GM23248 (cell line): ENCODE data around the gene COA8. TPM values are rescaled to one million over a fixed set of nuclear protein-coding genes. Genes with fewer than 3 reads are reported as not detected.

Experiments
- DNase-seq: peaks from one replicate; pipeline ENCODE4 v3.0.0-alpha.2; 2015
- H2AFZ ChIP-seq: fragments of 200-600 bp; sonication (generic); 2 replicates; pipeline ENCODE4 v1.6.1; 2016; ENCODE audit warnings: antibody characterized with exemption
- H3F3A ChIP-seq: fragments of 200-600 bp; sonication (generic); 2 replicates; pipeline ENCODE4 v1.6.1; 2016; ENCODE audit warnings: mild to moderate bottlenecking, antibody characterized with exemption, mixed run types; ENCODE audit not compliant: insufficient read depth
- H3K27ac ChIP-seq: fragments of 200-600 bp; sonication (generic); 2 replicates; pipeline ENCODE4 v1.5.1; 2016; ENCODE audit warnings: mild to moderate bottlenecking
- H3K27me3 ChIP-seq: fragments of 200-600 bp; sonication (generic); replicated peaks from 2 replicates; pipeline ENCODE4 v1.6.1; 2016; ENCODE audit warnings: mild to moderate bottlenecking; ENCODE audit not compliant: insufficient read depth
- H3K36me3 ChIP-seq: fragments of 200-600 bp; sonication (generic); 2 replicates; pipeline ENCODE4 v1.6.1; 2016; ENCODE audit warnings: low read depth, mild to moderate bottlenecking
- H3K4me1 ChIP-seq: fragments of 200-600 bp; sonication (generic); 2 replicates; pipeline ENCODE4 v1.6.1; 2016; ENCODE audit warnings: mild to moderate bottlenecking; ENCODE audit not compliant: insufficient read depth
- H3K4me2 ChIP-seq: fragments of 200-600 bp; sonication (generic); one replicate; pipeline ENCODE4 v1.6.1; 2016; ENCODE audit warnings: mild to moderate bottlenecking; ENCODE audit not compliant: unreplicated experiment
- H3K4me3 ChIP-seq: fragments of 200-600 bp; sonication (generic); 2 replicates; pipeline ENCODE4 v1.5.1; 2016; ENCODE audit warnings: mild to moderate bottlenecking
- H3K79me2 ChIP-seq: fragments of 200-600 bp; sonication (generic); 2 replicates; pipeline ENCODE4 v1.6.1; 2016; ENCODE audit warnings: mild to moderate bottlenecking; ENCODE audit not compliant: insufficient read depth
- H3K9ac ChIP-seq: fragments of 200-600 bp; sonication (generic); 2 replicates; pipeline ENCODE4 v1.6.1; 2016; ENCODE audit warnings: mild to moderate bottlenecking
- H3K9me2 ChIP-seq: fragments of 200-600 bp; sonication (generic); 2 replicates; pipeline ENCODE4 v1.6.1; 2016; ENCODE audit warnings: mixed run types, mild to moderate bottlenecking, moderate library complexity; ENCODE audit not compliant: insufficient read depth
- H3K9me3 ChIP-seq: fragments of 200-600 bp; sonication (generic); one replicate; pipeline ENCODE4 v1.6.1; 2017; ENCODE audit warnings: low read depth
- H4K20me1 ChIP-seq: fragments of 200-600 bp; sonication (generic); 2 replicates; pipeline ENCODE4 v1.6.0; 2016; ENCODE audit not compliant: insufficient read depth
- EZH2 ChIP-seq: fragments of 200-600 bp; sonication (generic); IDR thresholded peaks from 2 replicates; pipeline ENCODE4 v1.6.1; 2018; ENCODE audit warnings: antibody characterized with exemption, mild to moderate bottlenecking; ENCODE audit not compliant: insufficient read depth, poor library complexity, severe bottlenecking
- EZH2phosphoT487 ChIP-seq: fragments of 200-600 bp; sonication (generic); IDR thresholded peaks from 2 replicates; pipeline ENCODE4 v1.6.1; 2018; ENCODE audit warnings: antibody characterized with exemption, moderate library complexity, mild to moderate bottlenecking, low read depth; ENCODE audit not compliant: insufficient read depth
- WGBS, 2 experiments: methylation state at CpG; one replicate each; pipeline ENCODE4 v1.1.6; 2015 to 2017; ENCODE audit warnings: low lambda C conversion rate in 2 of 2, low coverage in 1 of 2; ENCODE audit errors: missing lambda C conversion rate in 2 of 2; 5-methylcytosine and 5-hydroxymethylcytosine counted together
- in situ Hi-C: fragments of 300-500 bp; cut with MboI; formaldehyde crosslinking; loops from 2 replicates; pipeline ENCODE4 v1.15.0; 2020
- polyA plus RNA-seq: library from polyadenylated mRNA; unstranded; fragments of >200 nt; fragmentation: Nextera tagmentation; extraction: Ambion mirVana; gene quantifications from 2 replicates; pipeline ENCODE4 v1.2.1, GENCODE V29; 2016
- total RNA-seq: library from RNA; depleted of rRNA; stranded (reverse); fragments of >200 nt; shearing (Covaris generic); gene quantifications from 2 replicates; pipeline ENCODE4 v1.2.3, GENCODE V29; 2014

Gene COA8
- total and polyA plus RNA-seq, 2 experiments from 2014 or later = 28.9 to 96.3 TPM

DNA sequence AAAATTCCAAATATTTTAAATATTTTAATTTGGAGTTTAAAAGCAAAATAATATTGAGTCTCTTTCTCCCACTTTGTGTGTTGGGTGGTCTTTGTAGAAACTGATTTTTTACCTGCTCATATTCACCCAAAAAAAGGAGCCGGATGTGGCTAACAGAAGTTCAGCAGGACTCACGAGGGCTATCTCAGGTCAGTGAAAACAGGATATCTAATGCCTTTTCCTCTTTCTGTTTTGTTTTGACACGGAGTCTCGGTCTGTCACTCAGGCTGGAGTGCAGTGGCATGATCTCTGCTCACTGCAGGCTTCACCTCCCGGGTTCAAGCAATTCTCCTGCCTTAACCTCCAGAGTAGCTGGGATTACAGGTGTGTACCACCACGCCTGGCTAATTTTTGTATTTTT is 30.8 kb downstream of the COA8 start:
- peak overlapping the region; percentile 19 for H3K4me2 ChIP-seq

GRCh38 chr14:103594265-103594664 is 31.5 kb downstream of the COA8 start:
- Histone ChIP-seq H3K9me2 (no peaks in the 10 kb centered on the region), H3F3A (peaks cover 37% of the 10 kb centered on the region), H3K36me3 (0 out of 2 replicates have a peak, but pooled peaks cover 4% of the 10 kb centered on the region), H3K9ac (peak overlapping the region; percentile 21; the same call in 1 of the 2 replicates), H3K9me3 (no peaks in the 10 kb centered on the region), H3K4me1 (peaks cover 32% of the 10 kb centered on the region), H2AFZ (0 out of 2 replicates have a peak overlapping the region, but pooled peaks have one; percentile 13), H3K27me3 (no peaks in the 10 kb centered on the region), H4K20me1 (no peaks in the 10 kb centered on the region), H3K4me2 (peak overlapping the region; percentile 19), H3K79me2 (0 out of 2 replicates have a peak, but pooled peaks cover 6% of the 10 kb centered on the region), H3K27ac (peak overlapping the region; percentile 53), H3K4me3 (peak overlapping the region; percentile 20; the same call in 1 of the 2 replicates)
- 14 to 15% methylated on average over 11 of the region's 11 CpGs for WGBS, 2 experiments
- TF ChIP-seq EZH2phosphoT487 = no peak
- no peak for TF ChIP-seq EZH2
- in situ Hi-C loops = no loop called here
- peak; percentile 91 for DNase-seq

More for the DNA sequence above, 30.8 kb downstream of the COA8 start:
- H3K9ac ChIP-seq = peak overlapping the region; percentile 21; the same call in 1 of the 2 replicates
- H3K4me1 ChIP-seq = peaks cover 32% of the 10 kb centered on the region
- DNase-seq = no peak
- H3K27ac ChIP-seq = peak overlapping the region; percentile 53
- H3F3A ChIP-seq = peaks cover 35% of the 10 kb centered on the region
- no peaks in the 10 kb centered on the region for H4K20me1 ChIP-seq
- 92 to 94% methylated on average over 6 of the region's 6 CpGs for WGBS, 2 experiments
- in situ Hi-C loops = no loop called here
- no peak overlapping the region for H2AFZ ChIP-seq
- H3K9me3 ChIP-seq = no peaks in the 10 kb centered on the region
- peaks cover 8% of the 10 kb centered on the region; the same call in 1 of the 2 replicates for H3K36me3 ChIP-seq
- H3K27me3 ChIP-seq = no peaks in the 10 kb centered on the region
- 0 out of 2 replicates have a peak, but pooled peaks cover 6% of the 10 kb centered on the region for H3K79me2 ChIP-seq
- H3K4me3 ChIP-seq = no peak overlapping the region
- TF ChIP-seq EZH2phosphoT487 (no peak), EZH2 (no peak)
- H3K9me2 ChIP-seq = no peaks in the 10 kb centered on the region

- Histone ChIP-seq H3K9me3 (no peaks in the 10 kb centered on the region), H3K9me2 (no peaks in the 10 kb centered on the region), H2AFZ (no peak overlapping the region), H3K4me3 (no peak overlapping the region), H3K4me1 (peaks cover 32% of the 10 kb centered on the region), H3K4me2 (peak overlapping the region; percentile 59), H3K79me2 (0 out of 2 replicates have a peak, but pooled peaks cover under 1% of the 10 kb centered on the region), H3K27me3 (no peaks in the 10 kb centered on the region), H3K9ac (no peak overlapping the region), H3F3A (peaks cover 35% of the 10 kb centered on the region), H3K36me3 (no peaks in the 10 kb centered on the region), H4K20me1 (no peaks in the 10 kb centered on the region), H3K27ac (peak overlapping the region; percentile 56)
- no peak for TF ChIP-seq EZH2
- TF ChIP-seq EZH2phosphoT487 = no peak
- 38 to 39% methylated on average over 10 of the region's 10 CpGs for WGBS, 2 experiments
- DNase-seq = peak; percentile 97
- in situ Hi-C loops = no loop called here
These were observed 35.0 kb downstream of the COA8 start for GRCh38 chr14:103597623-103598377.

GRCh38 chr14:103600503-103600902 is 37.7 kb downstream of the COA8 start:
- Histone ChIP-seq H3F3A (peaks cover 15% of the 10 kb centered on the region), H3K9ac (no peak overlapping the region), H3K4me3 (no peak overlapping the region), H3K9me2 (no peaks in the 10 kb centered on the region), H3K79me2 (no peaks in the 10 kb centered on the region), H3K4me1 (peaks cover 12% of the 10 kb centered on the region), H4K20me1 (no peaks in the 10 kb centered on the region), H3K9me3 (no peaks in the 10 kb centered on the region), H3K27ac (no peak overlapping the region), H2AFZ (no peak overlapping the region), H3K36me3 (no peaks in the 10 kb centered on the region), H3K4me2 (no peak overlapping the region), H3K27me3 (no peaks in the 10 kb centered on the region)
- no peak for DNase-seq
- WGBS, 2 experiments = 88 to 92% methylated on average over 5 of the region's 5 CpGs
- no peak for TF ChIP-seq EZH2phosphoT487
- no peak for TF ChIP-seq EZH2
- in situ Hi-C loops = no loop called here
